OCI-LY7 (cell line): Measurements from ENCODE around the gene IL1RN. TPM values are rescaled to one million over a fixed set of nuclear protein-coding genes. Genes with fewer than 3 reads are reported as not detected.

Experiments
- BruUV-seq: library from RNA; stranded (reverse); fragments of 400-500 nt; replicated peaks from 2 replicates; lab custom pipeline; 2021; lab: Mats Ljungman, UMichigan
- CTCF ChIA-PET: fragments of 300-600 bp; sonication (Branson Sonifier 250); formaldehyde crosslinking; loops from one replicate; lab custom pipeline; 2022; ENCODE audit warnings: antibody characterized with exemption; ENCODE audit not compliant: unreplicated experiment; lab: Charles Lee
- POLR2A ChIA-PET: fragments of 300-600 bp; sonication (Branson Sonifier 250); formaldehyde crosslinking; loops from one replicate; lab custom pipeline; 2022; ENCODE audit warnings: antibody characterized with exemption; lab: Charles Lee
- DNase-seq: peaks from one replicate; pipeline ENCODE4 v3.0.0-alpha.2; 2015; ENCODE audit warnings: low spot score
- H2AFZ ChIP-seq: fragments of 200-600 bp; sonication (generic), shearing (Covaris generic); 2 replicates; pipeline ENCODE4 v1.6.1; 2014; ENCODE audit warnings: mild to moderate bottlenecking, antibody characterized with exemption, low read length, moderate library complexity
- H3K27ac ChIP-seq: fragments of 200-600 bp; sonication (generic); 2 replicates; pipeline ENCODE4 v1.5.1; 2014; ENCODE audit warnings: mixed run types, low read depth, mild to moderate bottlenecking, moderate library complexity, low read length, inconsistent platforms; ENCODE audit not compliant: poor library complexity, severe bottlenecking
- H3K36me3 ChIP-seq: fragments of 200-600 bp; sonication (generic); 2 replicates; pipeline ENCODE4 v1.6.1; 2014; ENCODE audit warnings: mild to moderate bottlenecking, antibody characterized with exemption, low read length, moderate library complexity, mixed read lengths; ENCODE audit not compliant: insufficient read depth
- H3K4me1 ChIP-seq: fragments of 200-600 bp; sonication (generic); 2 replicates; pipeline ENCODE4 v1.5.1; 2014; ENCODE audit warnings: mild to moderate bottlenecking, low read length; ENCODE audit not compliant: insufficient read depth, poor library complexity, severe bottlenecking
- H3K4me2 ChIP-seq: fragments of 200-600 bp; sonication (generic); 2 replicates; pipeline ENCODE4 v1.6.1; 2014; ENCODE audit warnings: mild to moderate bottlenecking, low read length
- H3K4me3 ChIP-seq: fragments of 200-600 bp; sonication (generic); 2 replicates; pipeline ENCODE4 v1.5.1; 2014; ENCODE audit warnings: mild to moderate bottlenecking, low read depth, low read length; ENCODE audit not compliant: poor library complexity, severe bottlenecking
- H3K79me2 ChIP-seq: fragments of 200-600 bp; sonication (generic); 2 replicates; pipeline ENCODE4 v1.6.1; 2016; ENCODE audit warnings: low read depth, mild to moderate bottlenecking, low read length, moderate library complexity, mixed read lengths; ENCODE audit not compliant: insufficient read depth
- H3K9me2 ChIP-seq: fragments of 200-600 bp; sonication (generic); 2 replicates; pipeline ENCODE4 v1.6.1; 2016; ENCODE audit warnings: mild to moderate bottlenecking, low read length, mixed read lengths; ENCODE audit not compliant: insufficient read depth
- H3K9me3 ChIP-seq: fragments of 200-600 bp; sonication (generic); 2 replicates; pipeline ENCODE4 v1.6.1; 2014; ENCODE audit warnings: mild to moderate bottlenecking, mixed run types, low read length, mixed read lengths
- H4K20me1 ChIP-seq: fragments of 200-600 bp; sonication (generic); 2 replicates; pipeline ENCODE4 v1.6.1; 2014; ENCODE audit warnings: mild to moderate bottlenecking, antibody characterized with exemption, low read length, moderate library complexity, mixed read lengths; ENCODE audit not compliant: insufficient read depth
- CTCF ChIP-seq: fragments of 200-600 bp; sonication (generic); conservative IDR thresholded peaks from 2 replicates; pipeline ENCODE4 v1.5.1; 2014; ENCODE audit warnings: mild to moderate bottlenecking, antibody characterized with exemption, low read length, moderate library complexity, mixed read lengths
- EZH2phosphoT487 ChIP-seq: fragments of 200-600 bp; sonication (generic); IDR thresholded peaks from 2 replicates; pipeline ENCODE4 v1.6.1; 2018; ENCODE audit warnings: low read depth, borderline replicate concordance, mild to moderate bottlenecking, mixed run types, antibody characterized with exemption, low read length, moderate library complexity, mixed read lengths
- intact Hi-C: fragments of 100-400 bp; cut with micrococcal nuclease; formaldehyde crosslinking; loops from one replicate; pipeline ENCODE4 v1.10.0; 2022; ENCODE audit not compliant: unreplicated experiment
- total RNA-seq, 2 experiments: library from RNA; depleted of rRNA in 1 of 2; stranded (reverse); fragments of >200 nt in 1 of 2; shearing (Covaris generic) in 1 of 2; gene quantifications; 2 replicates each; pipeline ENCODE4 v1.2.3, GENCODE V29; 2014 to 2022

Gene IL1RN
- total RNA-seq, 2 experiments from 2014 or later: not detected

- Histone ChIP-seq H3K27ac (no peak overlapping the region), H3K79me2 (peaks cover 7% of the 10 kb centered on the region), H3K4me2 (no peak overlapping the region), H3K9me2 (no peaks in the 10 kb centered on the region), H2AFZ (no peak overlapping the region), H3K36me3 (no peaks in the 10 kb centered on the region), H4K20me1 (no peaks in the 10 kb centered on the region), H3K9me3 (no peaks in the 10 kb centered on the region), H3K4me3 (no peak overlapping the region), H3K4me1 (peaks cover 19% of the 10 kb centered on the region)
- intact Hi-C loops: no loop called here
- no peak for DNase-seq
- no peak for TF ChIP-seq CTCF
- TF ChIP-seq EZH2phosphoT487: no peak
- ChIA-PET CTCF (no interaction called here), POLR2A (no interaction called here)
- no TSS peak for BruUV-seq
Observed at GRCh38 chr2:113169586-113169985, 42.2 kb downstream of the IL1RN start.

GRCh38 chr2:113171334-113172075, 44.1 kb downstream of the IL1RN start:
- CTCF ChIA-PET: no interaction called here
- no peaks in the 10 kb centered on the region for H3K9me2 ChIP-seq
- no peak overlapping the region for H3K27ac ChIP-seq
- POLR2A ChIA-PET: no interaction called here
- no peaks in the 10 kb centered on the region for H3K9me3 ChIP-seq
- H2AFZ ChIP-seq: no peak overlapping the region
- H3K4me3 ChIP-seq: no peak overlapping the region
- peaks cover 31% of the 10 kb centered on the region for H3K4me1 ChIP-seq
- H3K36me3 ChIP-seq: peaks cover 3% of the 10 kb centered on the region; the same call in 1 of the 2 replicates
- DNase-seq: no peak
- peaks cover 26% of the 10 kb centered on the region for H3K79me2 ChIP-seq
- TF ChIP-seq EZH2phosphoT487: no peak
- TF ChIP-seq CTCF: no peak
- no TSS peak for BruUV-seq
- peaks cover 11% of the 10 kb centered on the region for H4K20me1 ChIP-seq
- intact Hi-C loops: loop anchor here (10.0 kb wide), 1 partner anchor 693 kb away; no protein-coding TSS in a partner anchor
- no peak overlapping the region for H3K4me2 ChIP-seq
